ENCODE data around the gene FGF1.

The FGF1 gene

DNA sequence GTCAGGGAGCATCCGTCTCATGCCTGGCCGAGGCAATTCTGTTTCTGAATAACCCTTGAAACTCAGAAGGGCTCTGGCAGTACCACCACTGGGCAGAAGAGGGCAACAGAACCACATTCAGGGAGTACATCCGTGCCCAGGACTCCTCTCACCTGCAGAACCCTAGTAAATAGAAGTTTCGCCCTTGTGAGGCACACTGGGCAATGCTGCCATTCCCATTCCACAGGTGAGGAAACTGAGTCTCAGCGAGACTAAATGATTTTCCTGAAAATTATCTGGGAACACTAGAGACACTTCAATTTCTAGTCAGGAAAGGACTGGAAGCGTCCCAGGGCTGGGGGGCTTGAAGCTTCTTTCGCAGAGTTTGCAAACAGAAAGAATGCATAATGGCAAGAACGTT, 74.7 kb downstream of the FGF1 start (continued):
- no peak for TF ChIP-seq KLF10 (tag by site-specific recombination; IDR thresholded peaks at IDR 0.05)

- Histone ChIP-seq H3K27ac (ENCODE audit: extremely low read depth, low read depth, low read length) (no peak overlapping the region), H3K36me3 (ENCODE audit: control insufficient read depth in 2 of 2, insufficient read depth in 1 of 2, low read length in 2 of 2) (no peaks in the 10 kb centered on the region), H3K4me3 (ENCODE audit: low read depth, low read length) (no peak overlapping the region), H3K9me3 (ENCODE audit: control insufficient read depth, insufficient read depth, low read depth, low read length) (no peaks in the 10 kb centered on the region), H3K4me1 (ENCODE audit: control insufficient read depth, insufficient read depth, low read length) (no peaks in the 10 kb centered on the region)
- ChIA-PET POLR2A (interaction anchor here (0.7 kb wide), 1 partner anchor 89 kb away, joined by 3 read pairs; no protein-coding TSS in a partner anchor), CTCF (interaction anchor here (0.6 to 7.0 kb wide), 22 partner anchors 10 to 1844 kb away, joined by 3 to 93 read pairs (median 4); no protein-coding TSS in a partner anchor)
- TF ChIP-seq PRDM10 (tag by site-specific recombination; IDR thresholded peaks at IDR 0.05) (peak; percentile 61), ZNF416 (tag by site-specific recombination; IDR thresholded peaks at IDR 0.05) (no peak)
Measured at GRCh38 chr5:142610176-142611001, 75.5 kb downstream of the FGF1 start.

DNA sequence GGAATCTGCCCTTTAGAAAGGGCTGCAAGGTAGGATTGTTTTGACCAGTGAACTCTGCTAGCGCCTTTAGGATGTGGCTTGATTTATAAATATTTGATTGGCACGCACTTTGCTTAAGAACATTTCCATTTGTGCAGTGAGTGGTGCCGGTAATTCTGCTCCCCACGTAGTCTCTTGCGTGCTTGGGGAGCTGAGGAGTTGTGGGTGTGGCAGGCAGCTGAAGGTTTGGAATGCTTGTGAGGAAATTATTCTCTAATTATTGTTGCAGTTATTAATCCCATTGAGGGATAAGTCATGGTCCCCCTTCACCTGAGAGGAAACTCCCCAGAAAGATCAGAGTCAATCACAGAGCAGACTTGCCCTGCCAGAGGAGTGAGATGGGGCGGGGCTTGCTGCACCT, 76.7 kb downstream of the FGF1 start:
- Histone ChIP-seq H3K36me3 (ENCODE audit: control insufficient read depth in 2 of 2, insufficient read depth in 1 of 2, low read length in 2 of 2) (no peaks in the 10 kb centered on the region), H3K9me3 (ENCODE audit: control insufficient read depth, insufficient read depth, low read depth, low read length) (no peaks in the 10 kb centered on the region), H3K27ac (ENCODE audit: extremely low read depth, low read depth, low read length) (no peak overlapping the region), H3K4me1 (ENCODE audit: control insufficient read depth, insufficient read depth, low read length) (no peaks in the 10 kb centered on the region), H3K4me3 (ENCODE audit: low read depth, low read length) (no peak overlapping the region)
- no peak for TF ChIP-seq ZNF341 (tag by site-specific recombination; IDR thresholded peaks at IDR 0.05; ENCODE audit: low read depth)
- TF ChIP-seq ZSCAN4 (tag by site-specific recombination; IDR thresholded peaks at IDR 0.05) = no peak
- TF ChIP-seq ZNF626 (tag by site-specific recombination; IDR thresholded peaks at IDR 0.05) = no peak
- no peak for TF ChIP-seq ZNF354C (tag by site-specific recombination; IDR thresholded peaks at IDR 0.05; ENCODE audit: borderline replicate concordance, low read depth)
- TF ChIP-seq ZFP3 (tag by site-specific recombination; IDR thresholded peaks at IDR 0.05; ENCODE audit: low read depth) = no peak
- TF ChIP-seq ZNF600 (tag by site-specific recombination; IDR thresholded peaks at IDR 0.05) = no peak
- no peak for TF ChIP-seq ZBTB44 (tag by site-specific recombination; IDR thresholded peaks at IDR 0.05)
- TF ChIP-seq, protein P1, sequence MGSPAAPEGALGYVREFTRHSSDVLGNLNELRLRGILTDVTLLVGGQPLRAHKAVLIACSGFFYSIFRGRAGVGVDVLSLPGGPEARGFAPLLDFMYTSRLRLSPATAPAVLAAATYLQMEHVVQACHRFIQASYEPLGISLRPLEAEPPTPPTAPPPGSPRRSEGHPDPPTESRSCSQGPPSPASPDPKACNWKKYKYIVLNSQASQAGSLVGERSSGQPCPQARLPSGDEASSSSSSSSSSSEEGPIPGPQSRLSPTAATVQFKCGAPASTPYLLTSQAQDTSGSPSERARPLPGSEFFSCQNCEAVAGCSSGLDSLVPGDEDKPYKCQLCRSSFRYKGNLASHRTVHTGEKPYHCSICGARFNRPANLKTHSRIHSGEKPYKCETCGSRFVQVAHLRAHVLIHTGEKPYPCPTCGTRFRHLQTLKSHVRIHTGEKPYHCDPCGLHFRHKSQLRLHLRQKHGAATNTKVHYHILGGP (tag by site-specific recombination; IDR thresholded peaks at IDR 0.05) = no peak
- TF ChIP-seq ZNF398 (tag by site-specific recombination; IDR thresholded peaks at IDR 0.05) = no peak
- TF ChIP-seq ZNF423 (tag by site-specific recombination; IDR thresholded peaks at IDR 0.05) = no peak
- TF ChIP-seq, protein P2, sequence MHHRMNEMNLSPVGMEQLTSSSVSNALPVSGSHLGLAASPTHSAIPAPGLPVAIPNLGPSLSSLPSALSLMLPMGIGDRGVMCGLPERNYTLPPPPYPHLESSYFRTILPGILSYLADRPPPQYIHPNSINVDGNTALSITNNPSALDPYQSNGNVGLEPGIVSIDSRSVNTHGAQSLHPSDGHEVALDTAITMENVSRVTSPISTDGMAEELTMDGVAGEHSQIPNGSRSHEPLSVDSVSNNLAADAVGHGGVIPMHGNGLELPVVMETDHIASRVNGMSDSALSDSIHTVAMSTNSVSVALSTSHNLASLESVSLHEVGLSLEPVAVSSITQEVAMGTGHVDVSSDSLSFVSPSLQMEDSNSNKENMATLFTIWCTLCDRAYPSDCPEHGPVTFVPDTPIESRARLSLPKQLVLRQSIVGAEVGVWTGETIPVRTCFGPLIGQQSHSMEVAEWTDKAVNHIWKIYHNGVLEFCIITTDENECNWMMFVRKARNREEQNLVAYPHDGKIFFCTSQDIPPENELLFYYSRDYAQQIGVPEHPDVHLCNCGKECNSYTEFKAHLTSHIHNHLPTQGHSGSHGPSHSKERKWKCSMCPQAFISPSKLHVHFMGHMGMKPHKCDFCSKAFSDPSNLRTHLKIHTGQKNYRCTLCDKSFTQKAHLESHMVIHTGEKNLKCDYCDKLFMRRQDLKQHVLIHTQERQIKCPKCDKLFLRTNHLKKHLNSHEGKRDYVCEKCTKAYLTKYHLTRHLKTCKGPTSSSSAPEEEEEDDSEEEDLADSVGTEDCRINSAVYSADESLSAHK (tag by site-specific recombination; IDR thresholded peaks at IDR 0.05) = no peak
- no peak for TF ChIP-seq ZNF350 (tag by site-specific recombination; IDR thresholded peaks at IDR 0.05)
- no peak for TF ChIP-seq ZNF10 (tag by site-specific recombination; IDR thresholded peaks at IDR 0.05)
- TF ChIP-seq ZNF426 (tag by site-specific recombination; IDR thresholded peaks at IDR 0.05) = no peak
- TF ChIP-seq ZEB2 (tag by site-specific recombination; IDR thresholded peaks at IDR 0.05) = no peak
- no peak for TF ChIP-seq MZF1 (tag by site-specific recombination; IDR thresholded peaks at IDR 0.05; ENCODE audit: borderline replicate concordance)
- ChIA-PET POLR2A (no interaction called here), CTCF (interaction anchor here (0.7 to 4.5 kb wide), 7 partner anchors 9 to 187 kb away, joined by 3 to 48 read pairs (median 7); no protein-coding TSS in a partner anchor)
